CD8-positive, alpha-beta memory T cell (primary cell): ENCODE measurements around the gene NUP50. TPM values are rescaled to one million over a fixed set of nuclear protein-coding genes. Genes with fewer than 3 reads are reported as not detected.

Experiments
- CTCF ChIA-PET: fragments of 350-600 bp; sonication (Branson Sonifier 250); formaldehyde crosslinking; loops from one replicate; lab custom pipeline; 2021; ENCODE audit warnings: antibody characterized with exemption; lab: Charles Lee
- POLR2A ChIA-PET: fragments of 350-600 bp; sonication (Branson Sonifier 250); formaldehyde crosslinking; loops from one replicate; lab custom pipeline; 2021; ENCODE audit warnings: antibody characterized with exemption; lab: Charles Lee
- DNase-seq, 5 donors: peaks; one replicate each; pipeline versions ENCODE4 v3.0.0 to v3.0.0-alpha.2; 2020 to 2022; ENCODE audit warnings: mixed read lengths in 1 of 5
- H3K27ac ChIP-seq: one replicate; pipeline ENCODE4 v1.7.0; 2013; ENCODE audit warnings: low read depth, mild to moderate bottlenecking, low read length, moderate library complexity
- H3K27me3 ChIP-seq: 2 replicates; pipeline ENCODE4 v1.7.0; 2013; ENCODE audit warnings: low read length, mild to moderate bottlenecking; ENCODE audit not compliant: insufficient read depth, poor library complexity, severe bottlenecking
- H3K36me3 ChIP-seq: 2 replicates; pipeline ENCODE4 v1.7.0; 2013; ENCODE audit warnings: mild to moderate bottlenecking, low read length, moderate library complexity; ENCODE audit not compliant: insufficient read depth
- H3K4me1 ChIP-seq: 2 replicates; pipeline ENCODE4 v1.7.0; 2013; ENCODE audit warnings: mild to moderate bottlenecking, low read length, moderate library complexity; ENCODE audit not compliant: insufficient read depth
- H3K4me3 ChIP-seq: 2 replicates; pipeline ENCODE4 v1.7.0; 2013; ENCODE audit warnings: mild to moderate bottlenecking, low read length
- H3K9me3 ChIP-seq: 2 replicates; pipeline ENCODE4 v1.7.0; 2013; ENCODE audit warnings: mild to moderate bottlenecking, low read length
- H3K27ac Mint-ChIP-seq, 8 donors: one replicate each; pipeline ENCODE4 v1.8.0; 2020 to 2021; ENCODE audit warnings: mixed read lengths in 8 of 8, mild to moderate bottlenecking in 6 of 8, inconsistent platforms in 3 of 8, moderate library complexity in 3 of 8
- H3K27me3 Mint-ChIP-seq, 2 donors: one replicate each; pipeline ENCODE4 v1.8.0; 2020 to 2021; ENCODE audit warnings: mixed read lengths in 2 of 2, mild to moderate bottlenecking in 1 of 2, moderate library complexity in 1 of 2
- H3K36me3 Mint-ChIP-seq, 3 donors: one replicate each; pipeline ENCODE4 v1.8.0; 2020 to 2021; ENCODE audit warnings: mixed read lengths in 3 of 3, inconsistent platforms in 1 of 3, mild to moderate bottlenecking in 1 of 3
- H3K4me1 Mint-ChIP-seq, 3 donors: one replicate each; pipeline ENCODE4 v1.8.0; 2020 to 2021; ENCODE audit warnings: mixed read lengths in 3 of 3, inconsistent platforms in 1 of 3, mild to moderate bottlenecking in 1 of 3
- H3K4me3 Mint-ChIP-seq, 7 donors: one replicate each; pipeline ENCODE4 v1.8.0; 2020 to 2021; ENCODE audit warnings: mixed read lengths in 7 of 7, mild to moderate bottlenecking in 6 of 7, moderate library complexity in 4 of 7, inconsistent platforms in 2 of 7
- H3K9me3 Mint-ChIP-seq, 5 donors: one replicate each; pipeline ENCODE4 v1.8.0; 2020 to 2022; ENCODE audit warnings: mixed read lengths in 5 of 5, mild to moderate bottlenecking in 3 of 5, moderate library complexity in 2 of 5, inconsistent platforms in 1 of 5
- polyA plus RNA-seq: library from polyadenylated mRNA; unstranded; fragments of 300-500 nt; fragmentation: Illumina TruSeq; gene quantifications from one replicate; pipeline ENCODE4 v1.2.3, GENCODE V29; 2021
- total RNA-seq, 2 experiments: library from RNA; stranded (reverse); gene quantifications; one replicate each; pipeline ENCODE4 v1.2.3, GENCODE V29; 2021

NUP50 gene
- total and polyA plus RNA-seq, 3 experiments from 2014 or later, result 63.4 to 172 (median 170) TPM

DNA sequence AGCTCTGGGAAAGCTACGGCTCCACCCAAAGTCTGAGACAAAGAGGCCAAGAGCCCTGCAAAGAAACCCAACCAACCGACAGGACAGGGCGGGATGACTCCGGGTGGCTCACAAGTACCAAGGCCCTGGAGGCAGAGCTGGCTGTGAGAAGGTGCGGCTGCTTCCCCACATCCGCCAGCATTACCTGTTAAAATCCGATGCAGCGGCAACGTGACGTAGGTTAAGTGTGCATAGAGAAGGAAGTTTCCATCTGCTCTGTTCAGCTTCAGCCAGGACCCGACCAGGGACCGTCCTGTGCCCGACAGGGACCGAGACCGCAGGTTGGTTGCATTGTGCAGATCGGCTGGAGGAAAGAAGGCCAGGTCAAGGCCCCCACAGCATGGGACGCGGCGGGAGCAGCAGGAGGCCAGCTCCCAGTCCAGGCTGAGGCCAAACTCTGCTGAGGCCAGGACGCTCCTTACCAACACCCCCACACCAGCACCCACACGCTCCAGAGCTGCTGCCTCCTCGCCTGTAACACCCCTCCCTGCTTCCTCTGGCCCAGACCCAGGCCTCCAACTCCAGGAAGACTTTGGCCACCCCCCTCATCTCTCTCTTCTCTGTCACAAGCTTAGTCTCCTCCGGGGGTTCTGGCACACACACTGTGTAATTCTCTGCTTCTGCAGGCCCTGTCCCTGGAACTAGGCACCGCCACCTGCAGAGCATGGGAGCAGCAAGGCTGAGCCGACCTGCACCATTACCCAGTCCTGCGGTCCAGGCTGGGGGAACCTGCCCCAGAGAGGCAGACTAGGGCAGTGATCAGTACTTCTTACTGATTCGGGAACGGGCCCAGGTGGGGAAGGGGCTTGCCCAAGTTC lies 34.1 kb downstream of the NUP50 start:
- no peaks in the 10 kb centered on the region for H3K9me3 ChIP-seq
- H3K9me3 Mint-ChIP-seq, result no peaks in the 10 kb centered on the region
- peaks cover 0 to 66% (median 12%) of the 10 kb centered on the region in 3 donors for H3K36me3 Mint-ChIP-seq
- H3K27me3 Mint-ChIP-seq, result no peaks in the 10 kb centered on the region
- H3K4me1 Mint-ChIP-seq, result no peaks in the 10 kb centered on the region
- no peak overlapping the region for H3K27ac ChIP-seq
- ChIA-PET POLR2A (no interaction called here), CTCF (no interaction called here)
- no peaks in the 10 kb centered on the region for H3K4me1 ChIP-seq
- no peak overlapping the region for H3K4me3 ChIP-seq
- no peaks in the 10 kb centered on the region for H3K36me3 ChIP-seq
- no peak overlapping the region for H3K4me3 Mint-ChIP-seq
- no peak for DNase-seq
- no peak overlapping the region for H3K27ac Mint-ChIP-seq
- no peaks in the 10 kb centered on the region for H3K27me3 ChIP-seq

DNA sequence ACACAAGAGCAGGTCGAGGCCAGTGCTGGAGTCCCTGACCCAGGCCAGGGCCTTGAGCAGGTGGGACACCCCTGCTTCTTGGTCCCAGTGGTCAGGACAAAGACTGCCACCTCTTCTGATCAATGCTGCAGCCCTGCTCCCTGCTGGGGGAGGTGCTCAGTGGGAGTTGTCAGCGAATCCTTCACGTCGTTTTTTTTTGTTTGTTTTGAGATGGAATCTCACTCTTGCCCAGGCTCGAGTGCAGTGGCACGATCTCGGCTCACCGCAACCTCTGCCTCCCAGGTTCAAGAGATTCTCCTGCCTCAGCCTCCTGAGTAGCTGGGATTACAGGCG lies 34.7 kb downstream of the NUP50 start:
- Histone ChIP-seq H3K4me3 (no peak overlapping the region), H3K4me1 (no peaks in the 10 kb centered on the region), H3K36me3 (no peaks in the 10 kb centered on the region), H3K27me3 (no peaks in the 10 kb centered on the region), H3K27ac (no peak overlapping the region), H3K9me3 (no peaks in the 10 kb centered on the region)
- no peak for DNase-seq
- CTCF ChIA-PET, result no interaction called here
- POLR2A ChIA-PET, result no interaction called here
- H3K36me3 Mint-ChIP-seq, result peaks cover 0 to 69% (median 12%) of the 10 kb centered on the region in 3 donors
- H3K27ac Mint-ChIP-seq, result peak overlapping the region in 1 of 8 donors; percentile 87
- no peaks in the 10 kb centered on the region for H3K4me1 Mint-ChIP-seq
- H3K9me3 Mint-ChIP-seq, result no peaks in the 10 kb centered on the region
- H3K4me3 Mint-ChIP-seq, result no peak overlapping the region
- no peaks in the 10 kb centered on the region for H3K27me3 Mint-ChIP-seq

- Mint-ChIP-seq H3K4me1 (no peaks in the 10 kb centered on the region), H3K27me3 (no peaks in the 10 kb centered on the region), H3K36me3 (peaks cover 0 to 80% (median 14%) of the 10 kb centered on the region in 3 donors), H3K9me3 (no peaks in the 10 kb centered on the region), H3K27ac (peak overlapping the region in 1 of 8 donors; percentile 21), H3K4me3 (no peak overlapping the region)
- POLR2A ChIA-PET, result no interaction called here
- CTCF ChIA-PET, result no interaction called here
- H3K9me3 ChIP-seq, result no peaks in the 10 kb centered on the region
- no peaks in the 10 kb centered on the region for H3K27me3 ChIP-seq
- no peaks in the 10 kb centered on the region for H3K36me3 ChIP-seq
- no peak overlapping the region for H3K27ac ChIP-seq
- no peak for DNase-seq
- H3K4me1 ChIP-seq, result no peaks in the 10 kb centered on the region
- no peak overlapping the region for H3K4me3 ChIP-seq
Observed at GRCh38 chr22:45199723-45200122, 36.0 kb downstream of the NUP50 start.

- H3K9me3 ChIP-seq, result no peaks in the 10 kb centered on the region
- no peaks in the 10 kb centered on the region for H3K36me3 ChIP-seq
- Mint-ChIP-seq H3K27me3 (no peaks in the 10 kb centered on the region), H3K9me3 (no peaks in the 10 kb centered on the region), H3K27ac (no peak overlapping the region), H3K4me1 (no peaks in the 10 kb centered on the region), H3K4me3 (no peak overlapping the region), H3K36me3 (peaks cover 0 to 85% (median 14%) of the 10 kb centered on the region in 3 donors)
- H3K4me1 ChIP-seq, result no peaks in the 10 kb centered on the region
- H3K27ac ChIP-seq, result no peak overlapping the region
- no peak overlapping the region for H3K4me3 ChIP-seq
- no peak for DNase-seq
- ChIA-PET POLR2A (no interaction called here), CTCF (no interaction called here)
- H3K27me3 ChIP-seq, result no peaks in the 10 kb centered on the region
Observed at GRCh38 chr22:45200230-45200629, 36.5 kb downstream of the NUP50 start.

DNA sequence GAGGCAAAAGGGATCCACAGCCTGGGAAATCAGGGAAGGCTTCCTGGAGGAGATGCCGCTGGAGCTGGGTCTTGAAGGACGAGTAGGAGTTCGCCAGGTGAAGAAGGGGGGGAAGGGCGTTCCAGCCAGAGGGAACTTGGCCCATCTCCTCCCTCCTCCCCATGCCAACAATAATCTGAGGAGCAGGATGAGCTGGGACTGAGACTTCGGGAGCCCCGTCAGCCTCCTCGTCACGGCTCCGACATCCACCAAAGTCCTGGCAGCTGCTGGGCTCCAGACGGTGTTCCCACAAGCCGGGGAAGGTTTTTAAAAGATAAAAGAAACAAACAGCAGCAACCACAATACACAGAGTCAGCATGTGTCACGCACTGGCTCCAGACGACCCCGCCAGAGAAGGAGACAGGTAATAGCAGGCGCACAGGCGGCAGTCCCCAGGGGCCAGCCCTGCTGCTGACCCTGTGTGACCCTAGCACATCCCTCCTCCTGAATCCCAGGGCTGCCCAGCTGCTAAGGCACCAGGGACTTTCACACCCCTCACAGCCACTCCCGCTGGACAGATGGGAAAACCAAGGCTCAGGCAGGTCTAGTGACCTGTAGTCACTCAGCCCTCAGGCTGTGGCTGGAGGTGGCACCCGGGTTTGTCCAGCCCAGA lies 37.3 kb downstream of the NUP50 start:
- peaks cover 0 to 85% (median 14%) of the 10 kb centered on the region in 3 donors for H3K36me3 Mint-ChIP-seq
- CTCF ChIA-PET, result no interaction called here
- POLR2A ChIA-PET, result no interaction called here
- H3K9me3 Mint-ChIP-seq, result no peaks in the 10 kb centered on the region
- Histone ChIP-seq H3K9me3 (no peaks in the 10 kb centered on the region), H3K4me3 (no peak overlapping the region), H3K27me3 (no peaks in the 10 kb centered on the region), H3K36me3 (no peaks in the 10 kb centered on the region), H3K4me1 (no peaks in the 10 kb centered on the region), H3K27ac (no peak overlapping the region)
- no peak overlapping the region for H3K4me3 Mint-ChIP-seq
- H3K4me1 Mint-ChIP-seq, result no peaks in the 10 kb centered on the region
- no peaks in the 10 kb centered on the region for H3K27me3 Mint-ChIP-seq
- no peak for DNase-seq
- no peak overlapping the region for H3K27ac Mint-ChIP-seq

GRCh38 chr22:45201678-45202332 lies 38.1 kb downstream of the NUP50 start:
- Histone ChIP-seq H3K9me3 (no peaks in the 10 kb centered on the region), H3K27ac (no peak overlapping the region), H3K36me3 (no peaks in the 10 kb centered on the region), H3K4me3 (no peak overlapping the region), H3K27me3 (no peaks in the 10 kb centered on the region), H3K4me1 (no peaks in the 10 kb centered on the region)
- ChIA-PET CTCF (no interaction called here), POLR2A (no interaction called here)
- Mint-ChIP-seq H3K4me1 (no peaks in the 10 kb centered on the region), H3K36me3 (peaks cover 0 to 83% (median 18%) of the 10 kb centered on the region in 3 donors), H3K27ac (peak overlapping the region in 2 of 8 donors; percentile 32 to 57), H3K9me3 (no peaks in the 10 kb centered on the region), H3K27me3 (no peaks in the 10 kb centered on the region), H3K4me3 (no peak overlapping the region)
- no peak for DNase-seq

- Histone ChIP-seq H3K27ac (no peak overlapping the region), H3K4me1 (no peaks in the 10 kb centered on the region), H3K4me3 (no peak overlapping the region), H3K27me3 (no peaks in the 10 kb centered on the region), H3K9me3 (no peaks in the 10 kb centered on the region), H3K36me3 (no peaks in the 10 kb centered on the region)
- DNase-seq, result no peak
- H3K27me3 Mint-ChIP-seq, result no peaks in the 10 kb centered on the region
- H3K36me3 Mint-ChIP-seq, result peaks cover 0 to 76% (median 18%) of the 10 kb centered on the region in 3 donors
- no peaks in the 10 kb centered on the region for H3K4me1 Mint-ChIP-seq
- ChIA-PET CTCF (no interaction called here), POLR2A (no interaction called here)
- H3K27ac Mint-ChIP-seq, result no peak overlapping the region
- no peaks in the 10 kb centered on the region for H3K9me3 Mint-ChIP-seq
- H3K4me3 Mint-ChIP-seq, result no peak overlapping the region
Observed at GRCh38 chr22:45202333-45203149, 38.8 kb downstream of the NUP50 start.
